NCI-H446 treated with DMSO at 0.1 percent for 48 hours (cell line): Measurements from ENCODE around the gene GRAMD1A.
"Not testable (repeated sequence)": the region's sequence is repeated elsewhere in the genome, so short reads cannot be mapped to it uniquely, and the experiment has no call there.

Experiments used
- DNase-seq: peaks from one replicate; lab custom pipeline; 2025; lab: John Stamatoyannopoulos, UW

The GRAMD1A gene

DNA sequence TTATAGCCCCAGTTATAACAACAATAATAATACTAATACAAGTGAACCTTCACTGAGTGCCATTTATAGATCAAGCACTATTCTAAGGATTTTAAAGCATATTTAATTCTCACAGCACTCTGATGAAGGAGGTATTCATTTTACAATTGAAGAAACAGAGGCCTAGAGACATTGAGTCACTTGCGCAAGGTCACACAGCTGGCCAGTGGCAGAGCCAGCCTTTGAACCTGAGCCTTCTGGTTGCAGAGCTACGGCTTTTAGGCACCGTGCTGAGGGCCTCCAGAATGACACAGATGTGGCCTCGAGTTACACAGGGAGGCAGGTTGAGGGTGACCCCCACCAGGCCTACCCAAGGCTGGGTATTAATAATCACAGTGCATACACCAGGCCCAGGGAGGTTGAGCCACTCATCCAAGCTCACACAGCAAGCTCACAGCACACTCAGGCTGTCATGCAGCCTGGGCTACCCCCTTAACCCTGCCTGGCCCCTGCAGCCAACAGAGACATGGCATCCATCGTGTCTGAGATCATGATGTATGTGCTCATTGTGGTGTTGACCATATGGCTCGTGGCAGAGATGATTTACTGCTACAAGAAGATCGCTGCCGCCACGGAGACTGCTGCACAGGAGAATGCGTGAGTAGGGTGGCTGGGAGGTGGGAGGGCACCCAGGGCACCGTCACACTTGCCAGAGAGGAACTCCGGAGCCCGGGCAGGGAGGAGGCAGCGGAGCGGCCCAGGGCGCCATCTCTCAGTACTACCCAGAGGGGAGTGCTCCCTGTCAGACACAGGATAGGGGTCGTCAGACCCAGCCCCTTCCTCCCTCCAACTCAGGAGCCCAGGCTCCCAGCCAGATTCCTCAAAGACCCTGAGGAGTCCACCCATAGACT, 38.7 kb downstream of the GRAMD1A start:
- peak; percentile 54 for DNase-seq

DNA sequence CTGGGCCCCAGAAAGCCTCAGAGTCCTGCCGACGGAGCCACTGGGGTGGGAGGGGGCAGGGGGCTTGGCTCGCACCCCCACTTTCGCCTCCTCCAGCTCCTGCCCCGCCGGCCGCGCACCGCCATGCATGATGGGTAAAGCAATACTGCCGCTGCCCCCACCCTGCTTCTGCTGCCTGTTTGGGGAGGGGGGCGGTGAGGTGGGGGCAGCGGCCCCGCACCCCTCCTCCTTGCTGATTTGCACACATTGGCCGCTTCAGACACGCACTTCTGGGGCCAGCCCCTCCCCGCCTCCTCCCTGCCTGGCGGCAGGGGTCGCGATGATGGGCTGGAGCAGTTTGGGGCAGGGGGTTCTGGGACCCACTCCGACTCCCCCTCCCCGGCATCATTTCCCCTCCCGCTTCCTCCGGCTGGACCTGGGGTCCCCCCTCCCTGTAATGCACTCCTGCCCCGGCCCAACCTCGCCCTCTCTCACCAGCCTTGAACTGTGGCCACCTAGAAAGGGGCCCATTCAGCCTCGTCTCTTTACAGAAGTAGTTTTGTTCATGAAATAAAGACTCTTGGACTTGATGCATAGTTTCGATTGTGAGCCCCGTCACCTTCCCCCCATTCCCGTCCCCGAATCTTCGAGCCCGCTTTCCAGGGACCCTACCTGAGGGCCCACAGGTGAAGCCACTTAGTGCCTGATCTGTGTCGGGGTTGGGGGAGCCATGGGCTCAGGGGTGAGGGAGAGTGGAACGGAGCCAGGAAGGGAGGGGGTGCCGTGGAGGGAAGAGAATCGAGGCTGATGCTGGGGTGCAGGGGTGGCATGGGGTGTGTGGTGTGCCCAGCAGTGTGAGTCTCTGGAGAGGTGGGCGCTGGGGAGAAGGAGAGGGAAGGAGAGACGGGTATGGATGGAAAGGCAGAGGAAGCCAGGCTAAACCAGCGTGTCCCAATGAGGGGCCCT, 40.0 kb downstream of the GRAMD1A start:
- DNase-seq = no peak

DNA sequence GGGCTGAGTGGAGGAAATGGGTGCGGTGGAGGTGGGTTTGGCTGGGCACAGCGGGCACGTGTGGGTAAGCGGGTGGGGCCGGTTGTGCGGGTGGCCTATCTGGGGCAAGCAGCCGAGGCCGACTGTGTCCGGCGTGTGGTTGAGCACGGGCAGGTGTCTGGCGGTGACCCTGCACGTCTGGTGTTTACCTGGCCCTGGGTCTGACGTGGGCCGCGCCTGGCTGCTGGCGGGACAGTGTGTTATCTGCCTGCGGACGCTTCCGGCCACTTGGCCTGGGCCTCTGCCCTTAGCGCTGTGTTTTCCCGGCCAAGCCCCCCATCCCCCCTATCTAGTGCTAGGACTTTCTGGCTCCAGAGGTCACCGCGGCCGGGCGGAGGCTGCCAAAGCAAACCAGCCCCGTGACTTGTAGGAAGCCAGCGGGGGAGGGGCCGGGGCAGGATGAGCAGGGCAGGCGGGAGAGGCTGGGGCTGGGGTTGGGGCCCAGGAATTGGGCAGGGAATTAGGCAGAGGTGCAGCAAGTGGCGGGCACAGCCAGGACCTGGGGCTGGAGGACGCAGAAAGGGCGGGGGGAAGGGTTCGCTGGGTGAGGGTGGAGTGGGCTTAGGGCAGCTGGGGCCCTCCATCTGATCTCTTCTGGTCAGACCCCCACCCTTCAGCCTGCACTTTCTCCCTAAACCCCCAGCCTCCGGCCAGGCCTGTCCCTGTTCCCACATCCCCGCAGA, 40.9 kb downstream of the GRAMD1A start:
- no peak for DNase-seq

DNA sequence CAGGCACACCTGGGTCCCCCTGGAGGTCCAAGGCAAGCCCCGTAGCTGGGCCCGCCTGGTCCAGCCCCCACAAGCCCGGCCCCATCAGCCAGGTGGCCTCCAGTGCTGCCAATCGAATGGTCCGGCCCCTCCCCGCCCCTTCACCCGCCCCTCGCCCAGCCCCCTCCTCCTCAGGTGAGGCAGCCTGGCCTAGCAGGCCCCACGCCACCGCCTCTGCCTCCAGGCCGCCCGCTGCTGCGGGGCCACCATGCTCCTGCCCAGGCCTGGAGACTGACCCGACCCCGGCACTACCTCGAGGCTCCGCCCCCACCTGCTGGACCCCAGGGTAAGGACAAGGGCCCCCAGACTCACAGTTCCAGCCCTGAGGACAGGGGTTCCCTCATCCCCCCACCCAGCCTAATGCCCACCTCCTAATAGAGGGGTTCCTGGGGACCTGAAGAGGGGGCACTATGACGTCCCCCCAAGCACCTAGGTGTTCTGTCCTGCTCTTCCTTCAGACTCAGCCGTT, 41.5 kb downstream of the GRAMD1A start, which contains the start of gene HPN:
TSS of gene HPN (plus strand) at position 174 of the 508 bp plus-strand sequence. CDS start 786 bp downstream, outside the sequence.
- no peak for DNase-seq

DNA sequence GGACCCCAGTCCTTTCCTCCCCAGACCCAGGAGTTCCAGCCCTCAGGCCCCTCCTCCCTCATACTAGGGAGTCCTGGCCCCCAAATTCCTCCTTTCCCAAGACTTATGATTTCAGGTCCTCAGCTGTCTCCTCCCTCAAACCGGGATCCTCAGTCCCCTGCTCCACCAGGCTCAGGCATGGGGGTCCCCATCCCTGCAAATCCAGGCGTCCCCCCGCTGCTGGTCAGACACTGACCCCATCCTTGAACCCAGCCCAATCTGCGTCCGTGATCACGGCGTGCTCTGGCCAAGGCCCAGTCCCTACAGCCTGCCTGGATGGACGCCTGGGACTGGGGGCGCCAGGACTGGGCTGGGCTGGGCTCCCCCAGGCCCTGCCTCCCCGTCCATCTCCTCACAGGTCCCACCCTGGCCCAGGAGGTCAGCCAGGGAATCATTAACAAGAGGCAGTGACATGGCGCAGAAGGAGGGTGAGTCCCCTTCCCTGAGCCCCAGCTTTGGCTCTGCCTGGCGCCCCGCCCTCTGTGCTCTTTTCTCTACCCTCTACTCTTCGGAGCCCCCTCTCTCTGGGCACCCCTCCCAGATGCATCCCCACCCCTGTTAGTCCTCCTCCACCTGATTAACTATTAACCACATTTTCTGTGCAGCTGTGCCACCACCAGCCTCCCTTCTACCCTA, 42.1 kb downstream of the GRAMD1A start:
- DNase-seq = no peak

DNA sequence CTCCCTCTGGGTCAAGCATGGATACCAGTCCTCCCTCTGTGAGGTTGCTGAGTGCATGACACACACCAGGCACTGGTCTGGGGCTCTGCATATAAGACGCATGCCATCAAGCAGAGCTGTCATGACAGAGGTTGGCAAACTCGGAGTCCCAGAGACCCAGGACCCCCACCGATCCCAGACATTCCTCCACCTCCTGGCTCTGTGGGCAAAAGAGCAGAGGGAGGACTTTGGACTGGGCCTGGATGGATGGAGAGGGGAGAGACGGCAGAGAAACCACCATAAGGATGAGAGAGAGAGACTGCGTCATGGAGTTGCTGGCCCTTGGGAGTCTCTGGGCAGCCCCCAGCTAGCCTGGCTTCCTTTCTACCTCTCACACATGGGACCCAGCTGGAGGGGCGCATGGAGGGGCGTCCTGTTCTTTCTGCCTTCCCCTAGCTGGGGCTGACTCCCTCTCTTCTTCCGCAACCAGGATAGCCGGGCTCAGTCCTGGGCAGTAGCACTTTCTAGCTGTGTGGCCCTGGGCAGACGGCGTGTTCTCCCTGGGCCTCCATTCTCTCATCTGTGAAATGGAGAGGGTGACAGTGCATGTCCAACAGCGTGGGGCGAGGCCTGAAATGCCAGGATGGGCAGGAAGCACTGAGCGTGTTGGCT, 43.0 kb downstream of the GRAMD1A start:
- no peak for DNase-seq

DNA sequence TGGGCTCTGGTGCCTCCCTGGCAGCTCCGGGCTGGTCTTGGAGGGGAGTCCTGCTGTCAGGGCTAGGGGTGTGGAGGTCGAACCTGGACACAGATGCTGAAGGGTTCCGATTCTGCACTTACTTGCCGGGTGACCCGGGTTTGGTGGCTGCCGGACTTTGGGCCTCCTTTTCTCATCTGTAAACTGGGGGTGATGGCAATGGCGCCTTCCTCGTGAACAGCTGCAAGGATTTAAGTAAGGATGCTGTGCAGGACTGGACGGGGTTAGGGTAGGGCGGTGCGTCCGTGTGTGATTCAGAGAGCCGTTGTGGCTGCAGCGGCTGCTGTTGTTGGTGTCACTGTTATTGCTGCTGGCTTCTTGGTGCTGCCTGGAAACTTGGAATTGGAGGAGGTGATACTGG, 43.8 kb downstream of the GRAMD1A start:
- DNase-seq = no peak

DNA sequence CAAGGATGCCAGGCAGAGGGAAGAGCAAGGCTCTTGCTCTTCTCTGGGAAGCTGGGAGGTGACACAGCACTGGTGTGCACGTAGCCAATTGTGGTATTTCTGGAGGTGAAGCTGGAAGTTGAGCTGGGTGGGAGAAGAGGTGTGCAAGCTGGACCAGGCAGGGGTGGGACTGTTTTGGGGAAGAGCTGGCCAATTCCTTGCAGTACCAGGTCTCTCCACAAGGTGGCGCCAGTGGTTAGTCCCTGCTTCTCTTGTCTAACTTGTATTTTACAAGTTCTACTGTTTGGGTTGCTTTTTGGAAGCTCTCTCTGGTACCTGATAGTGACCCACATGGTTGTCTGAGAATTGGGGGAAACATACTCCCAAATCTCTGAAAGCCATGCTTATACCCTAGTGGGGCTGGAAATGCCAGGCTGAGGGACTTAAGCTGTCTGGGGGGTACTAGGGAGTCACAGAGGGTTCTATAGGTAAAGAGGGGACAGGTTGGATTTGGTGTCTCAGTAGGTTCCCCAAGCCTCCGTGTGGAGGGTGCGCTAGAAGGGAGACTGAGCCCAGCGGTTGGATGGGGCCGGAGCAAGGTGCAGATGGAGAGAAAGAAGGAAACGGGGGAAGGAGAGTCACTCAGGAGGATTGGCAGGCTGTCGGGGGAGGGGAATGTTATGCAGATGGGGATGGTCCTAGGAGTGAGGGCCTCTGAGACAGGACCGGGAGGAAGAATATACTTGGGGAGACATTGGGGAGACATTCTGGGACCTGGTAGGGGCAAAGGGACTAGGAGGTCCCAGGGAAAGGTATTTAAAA, 44.4 kb downstream of the GRAMD1A start:
- no peak for DNase-seq

DNA sequence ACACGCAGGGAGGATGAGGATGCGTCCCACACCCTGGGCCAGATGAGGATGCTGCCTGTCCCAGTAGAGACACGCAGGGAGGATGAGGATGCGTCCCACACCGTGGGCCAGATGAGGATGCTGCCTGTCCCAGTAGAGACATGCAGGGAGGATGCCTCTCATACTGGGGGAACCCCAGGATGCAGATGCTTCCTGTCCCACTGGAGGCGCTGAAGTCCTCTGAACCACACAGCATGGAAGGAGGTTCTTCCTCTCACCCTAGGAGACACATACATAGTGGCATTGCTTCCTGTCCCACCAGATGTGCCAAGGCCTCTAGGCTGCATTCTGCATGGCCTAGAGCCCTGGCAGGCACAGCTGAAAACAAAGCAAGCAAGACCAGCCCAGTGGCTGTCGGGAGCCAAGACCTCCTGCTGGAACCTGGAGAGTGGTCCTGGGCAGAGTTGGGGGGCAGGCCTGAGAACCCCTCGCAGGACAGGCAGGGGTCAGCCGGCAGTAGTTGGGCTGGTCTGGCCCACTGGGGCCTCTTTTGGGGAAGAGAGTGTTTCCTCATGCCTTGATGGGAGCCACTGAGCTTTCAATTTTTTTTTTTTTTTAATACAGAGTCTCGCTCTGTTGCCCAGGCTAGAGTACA, 45.7 kb downstream of the GRAMD1A start:
- DNase-seq = no peak

DNA sequence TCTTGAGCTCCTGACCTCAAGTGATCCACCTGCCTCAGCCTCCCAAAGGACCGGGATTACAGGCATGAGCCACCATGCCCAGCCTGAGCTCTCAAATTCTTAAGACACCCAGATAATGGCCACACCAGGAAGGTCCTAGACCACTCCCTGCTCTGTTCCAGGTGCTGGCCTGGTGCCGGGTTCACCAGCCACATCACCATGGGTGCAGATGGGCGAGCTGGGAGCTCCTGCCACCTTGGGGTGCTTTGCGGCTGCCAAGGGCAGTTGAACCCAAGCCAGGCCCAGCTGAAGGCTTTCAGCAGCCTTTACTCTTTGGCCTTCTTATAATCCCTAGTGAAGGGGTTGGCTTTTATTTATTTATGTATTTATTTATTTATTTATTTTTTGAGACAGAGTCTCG, 46.3 kb downstream of the GRAMD1A start:
- no peak for DNase-seq

DNA sequence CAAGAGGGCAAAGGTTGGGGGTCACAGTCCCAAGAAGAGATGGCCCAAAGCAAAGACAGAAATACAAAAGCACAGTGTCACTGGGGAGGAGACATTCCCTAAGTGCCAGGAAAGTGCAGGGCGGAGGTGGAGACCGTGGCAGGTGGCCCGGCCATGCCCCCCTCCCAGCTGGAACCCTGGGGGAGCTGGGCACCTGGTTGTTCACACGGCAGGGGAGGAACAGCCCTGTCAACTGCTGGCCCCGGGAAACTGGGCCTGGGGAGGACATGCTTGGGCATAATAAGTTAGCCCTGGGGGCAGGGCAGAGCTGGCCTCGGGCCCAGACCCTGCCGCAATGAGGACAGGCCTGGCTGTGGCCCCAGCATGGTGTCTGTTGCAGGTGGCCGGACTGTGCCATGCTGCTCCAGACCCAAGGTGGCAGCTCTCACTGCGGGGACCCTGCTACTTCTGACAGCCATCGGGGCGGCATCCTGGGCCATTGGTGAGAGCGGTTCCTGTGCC, 48.8 kb downstream of the GRAMD1A start:
- DNase-seq = no peak

DNA sequence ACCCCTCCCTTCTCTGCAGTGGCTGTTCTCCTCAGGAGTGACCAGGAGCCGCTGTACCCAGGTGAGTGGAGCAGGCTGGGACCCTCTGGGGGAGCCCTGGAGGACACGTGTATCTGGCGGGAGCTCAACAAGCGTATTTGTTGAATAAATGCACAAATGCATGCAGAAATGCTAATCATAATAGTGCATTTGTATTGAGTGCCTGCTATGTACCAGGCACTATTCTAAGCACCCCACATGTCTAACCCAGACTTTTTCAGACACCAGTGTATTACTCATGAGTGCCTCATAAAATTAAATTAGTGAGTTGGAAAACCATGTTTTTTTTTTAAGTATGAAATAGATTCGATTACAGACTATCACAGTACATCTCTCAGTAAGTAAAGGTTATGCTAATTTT, 49.3 kb downstream of the GRAMD1A start:
- no peak for DNase-seq

DNA sequence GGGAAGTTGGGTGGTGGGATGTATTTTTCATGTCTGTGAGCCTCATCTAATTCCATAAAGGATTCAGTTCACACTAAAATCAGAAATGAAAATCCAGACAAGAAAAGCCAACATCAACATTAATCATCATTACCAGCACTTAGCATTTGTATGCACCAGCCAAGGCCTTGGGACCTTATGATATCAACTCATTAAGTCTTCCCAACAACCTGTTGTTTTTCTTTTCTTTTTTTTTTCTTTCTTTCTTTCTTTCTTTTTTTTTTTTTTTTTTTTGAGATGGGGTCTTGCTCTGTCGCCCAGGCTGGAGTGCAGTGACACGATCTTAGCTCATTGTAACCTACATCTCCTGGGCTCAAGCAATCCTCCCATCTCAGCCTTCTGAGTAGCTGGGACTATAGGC, 50.5 kb downstream of the GRAMD1A start:
- DNase-seq = not testable (repeated sequence)

DNA sequence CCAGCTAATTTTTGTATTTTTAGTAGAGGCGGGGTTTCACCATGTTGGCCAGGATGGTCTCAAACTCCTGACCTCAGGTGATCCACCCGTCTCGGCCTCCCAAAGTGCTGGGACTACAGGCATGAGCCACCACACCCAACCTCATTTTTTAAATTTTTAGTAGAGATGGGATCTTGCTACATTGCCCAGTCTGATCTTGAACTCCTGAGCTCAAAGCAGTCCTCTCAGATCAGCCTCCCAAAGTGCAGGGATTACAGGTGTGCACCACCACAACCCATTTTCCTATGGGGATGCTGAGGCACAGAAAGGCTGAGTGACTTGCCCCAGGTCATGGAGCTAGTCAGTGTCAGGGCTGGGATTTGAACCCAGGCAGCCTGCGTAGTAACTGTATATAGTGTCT, 51.1 kb downstream of the GRAMD1A start:
- DNase-seq = not testable (repeated sequence)

DNA sequence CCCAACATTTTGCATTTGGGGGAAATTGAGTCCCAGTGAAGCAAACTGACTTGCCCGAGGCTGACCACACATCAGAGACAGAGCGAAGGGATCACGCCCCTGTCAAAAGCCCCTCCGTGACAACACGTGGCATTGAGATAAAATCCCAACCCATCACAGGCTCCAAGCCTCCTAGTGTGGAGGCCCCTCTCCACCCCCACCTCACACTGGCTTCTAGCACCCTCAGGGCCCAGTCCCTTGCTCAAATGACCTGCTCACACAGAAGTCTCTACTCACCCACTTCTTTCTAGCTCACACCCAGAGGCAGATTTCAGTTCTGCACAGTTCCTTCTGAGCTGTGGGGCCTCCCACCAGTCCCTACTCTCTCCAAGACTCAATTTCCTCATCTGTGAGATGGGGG, 51.7 kb downstream of the GRAMD1A start:
- DNase-seq = no peak

DNA sequence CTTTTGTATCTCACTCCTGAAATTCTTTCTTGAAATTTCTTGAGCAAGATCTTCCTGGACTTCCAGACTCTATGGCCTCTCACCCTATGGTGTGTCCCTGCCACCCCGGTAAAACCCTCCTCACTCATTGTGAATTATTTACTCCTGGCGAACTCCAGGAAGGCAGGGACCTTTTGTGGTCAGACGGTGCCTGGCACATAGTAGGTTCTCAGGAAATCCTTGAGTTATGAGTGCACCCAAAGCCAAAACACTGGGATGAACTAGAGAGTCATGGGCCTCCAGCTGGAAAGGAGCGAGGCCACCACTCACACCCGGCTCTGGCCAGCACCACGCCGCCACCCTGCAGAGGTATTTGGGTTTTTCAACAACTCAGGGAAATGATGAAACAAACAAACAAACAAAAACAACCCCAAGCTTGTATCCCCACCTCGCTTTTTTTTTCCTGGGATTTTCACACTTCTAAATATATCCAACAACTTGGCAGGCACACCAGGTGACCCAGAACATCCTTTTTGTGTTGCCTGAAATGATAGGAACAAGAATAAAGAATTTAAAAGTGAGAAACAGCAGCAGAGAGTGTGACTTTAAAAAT, 52.6 kb downstream of the GRAMD1A start:
- DNase-seq = no peak

DNA sequence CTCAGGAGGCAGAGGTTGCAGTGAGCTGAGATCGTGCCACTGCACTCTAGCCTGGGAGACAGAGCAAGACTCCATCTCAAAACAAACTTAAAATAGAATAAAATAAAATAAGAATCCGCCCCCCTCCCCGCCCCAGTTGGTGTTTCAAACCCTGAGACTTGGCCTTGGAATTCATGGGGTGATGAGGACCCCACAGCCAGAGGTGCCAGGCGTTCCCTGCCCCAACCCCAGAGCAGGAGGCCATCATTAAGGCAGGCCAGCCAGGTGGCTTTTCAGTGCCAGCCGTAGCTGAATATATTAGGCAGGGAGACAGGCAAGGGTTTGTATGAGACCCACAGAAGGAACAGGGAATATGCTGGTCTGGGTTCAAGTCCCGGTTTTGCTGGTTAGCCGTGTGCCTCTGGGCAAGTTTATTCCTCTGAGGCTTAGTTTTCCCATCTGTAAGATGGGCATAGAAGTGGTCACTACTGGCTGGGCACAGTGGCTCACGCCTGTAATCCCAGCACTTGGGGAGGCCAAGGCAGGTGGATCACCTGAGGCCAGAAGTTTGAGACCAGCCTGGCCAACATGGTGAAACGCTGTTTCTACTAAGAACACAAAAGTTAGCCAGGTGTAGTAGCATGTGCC, 53.7 kb downstream of the GRAMD1A start:
- DNase-seq = no peak

DNA sequence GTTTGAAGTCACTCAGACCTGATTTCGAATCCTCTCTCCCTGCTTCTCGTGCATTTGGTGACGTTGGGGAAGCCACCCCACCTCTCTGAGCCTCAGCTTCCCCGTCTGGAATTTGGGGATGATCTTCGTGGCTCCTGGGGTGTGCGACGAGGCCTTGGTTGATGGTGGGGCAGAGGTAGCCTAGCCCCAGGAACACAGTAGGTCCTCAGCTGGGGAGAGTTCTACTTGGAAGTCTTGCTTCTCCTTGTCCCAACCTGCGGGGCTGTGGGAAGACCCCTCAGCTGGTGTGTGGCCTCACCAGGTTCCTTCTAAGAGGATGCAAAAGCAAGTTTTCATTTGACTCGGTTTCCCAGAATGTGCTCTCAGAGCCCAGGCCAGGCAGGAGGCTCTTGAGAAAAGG, 54.5 kb downstream of the GRAMD1A start:
- no peak for DNase-seq
